Metanephros (tissue), 1 donor: ENCODE measurements around the gene GRHL3. TPM values are rescaled to one million over a fixed set of nuclear protein-coding genes. Genes with fewer than 3 reads are reported as not detected.

Source experiments
- total RNA-seq: library from RNA; depleted of rRNA; stranded (reverse); fragments of >200 nt; gene quantifications from one replicate; pipeline ENCODE4 v1.2.3, GENCODE V29; 2014

GRHL3 gene
- 2.5 TPM for total RNA-seq

GRCh38 chr1:24319312-24319863 is at the start of gene GRHL3:
GRHL3 (plus strand) TSS chr1:24319357; CDS start chr1:24319552, 195 bp downstream.

Other genes starting within 250 kb of the GRHL3 start
- 142 TPM for gene MYOM3, start 207.2 kb upstream of the GRHL3 start, total RNA-seq
- 2.0 TPM for gene IL22RA1, start 176.2 kb upstream of the GRHL3 start, total RNA-seq
- 3.6 TPM for gene IFNLR1, start 132.1 kb upstream of the GRHL3 start, total RNA-seq
- 7.8 TPM for gene STPG1, start 94.4 kb downstream of the GRHL3 start, total RNA-seq
- gene NIPAL3, start 96.4 kb downstream of the GRHL3 start, total RNA-seq, result 33.1 TPM
- 10.9 TPM for gene RCAN3, start 183.5 kb downstream of the GRHL3 start, total RNA-seq
- 0.47 TPM for gene NCMAP, start 236.7 kb downstream of the GRHL3 start, total RNA-seq